GM12873 (cell line): ENCODE data around the gene CEP57L1.
A peak's percentile ranks its signal among the peaks of the same experiment; 100 is the strongest.

Source experiments
- TF ChIP-seq, protein P1 (sequence below): IDR thresholded peaks from 2 replicates; pipeline ENCODE4 v1.5.1; 2012; ENCODE audit warnings: low read depth, mild to moderate bottlenecking, moderate library complexity, low read length, control low read depth; ENCODE audit not compliant: insufficient read depth; ENCODE audit errors: missing control alignments

The CEP57L1 gene

DNA sequence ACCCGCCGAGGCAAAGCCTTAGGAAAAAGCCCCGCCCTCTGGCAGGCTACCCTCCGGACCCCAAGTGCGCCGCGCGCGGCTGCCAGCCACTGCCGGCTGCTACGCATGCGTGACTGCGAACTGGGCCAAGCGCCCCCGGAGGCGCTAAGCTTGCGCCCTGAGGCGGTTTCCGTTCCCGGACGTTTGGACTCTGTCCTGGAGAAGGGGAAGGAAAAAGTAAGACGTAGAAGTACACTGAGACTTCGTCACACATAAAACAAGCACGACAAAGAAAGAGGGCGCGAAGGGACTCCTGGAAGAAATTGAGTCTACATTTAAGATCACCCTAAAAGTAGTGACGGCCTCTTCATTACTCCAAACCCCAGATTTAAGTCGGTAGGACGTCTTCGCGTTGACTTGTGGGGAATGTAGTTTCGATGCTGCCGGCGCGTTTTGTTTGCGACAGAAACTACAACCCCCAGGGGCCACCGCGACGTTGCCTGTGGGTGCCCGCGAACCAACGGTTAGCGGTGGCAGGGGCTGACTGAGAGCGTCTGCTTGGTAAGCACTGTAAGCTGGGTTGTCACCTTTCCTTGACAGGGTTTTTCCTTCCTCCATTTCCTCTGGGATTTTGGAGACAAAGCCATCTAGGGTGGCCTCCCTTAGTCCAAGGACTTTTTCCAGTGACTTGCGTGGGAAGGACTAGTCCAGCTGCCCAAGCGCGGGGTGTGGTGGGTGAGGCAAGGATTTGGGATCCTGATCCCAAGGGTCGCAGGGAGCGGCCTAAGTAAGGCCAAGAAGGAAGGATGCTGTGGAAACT lies at the start of gene CEP57L1:
Gene CEP57L1 (plus strand): TSS at position 472 of the 799 bp plus-strand sequence. CDS start 49,715 bp downstream, outside the sequence.
- TF ChIP-seq, protein P1, sequence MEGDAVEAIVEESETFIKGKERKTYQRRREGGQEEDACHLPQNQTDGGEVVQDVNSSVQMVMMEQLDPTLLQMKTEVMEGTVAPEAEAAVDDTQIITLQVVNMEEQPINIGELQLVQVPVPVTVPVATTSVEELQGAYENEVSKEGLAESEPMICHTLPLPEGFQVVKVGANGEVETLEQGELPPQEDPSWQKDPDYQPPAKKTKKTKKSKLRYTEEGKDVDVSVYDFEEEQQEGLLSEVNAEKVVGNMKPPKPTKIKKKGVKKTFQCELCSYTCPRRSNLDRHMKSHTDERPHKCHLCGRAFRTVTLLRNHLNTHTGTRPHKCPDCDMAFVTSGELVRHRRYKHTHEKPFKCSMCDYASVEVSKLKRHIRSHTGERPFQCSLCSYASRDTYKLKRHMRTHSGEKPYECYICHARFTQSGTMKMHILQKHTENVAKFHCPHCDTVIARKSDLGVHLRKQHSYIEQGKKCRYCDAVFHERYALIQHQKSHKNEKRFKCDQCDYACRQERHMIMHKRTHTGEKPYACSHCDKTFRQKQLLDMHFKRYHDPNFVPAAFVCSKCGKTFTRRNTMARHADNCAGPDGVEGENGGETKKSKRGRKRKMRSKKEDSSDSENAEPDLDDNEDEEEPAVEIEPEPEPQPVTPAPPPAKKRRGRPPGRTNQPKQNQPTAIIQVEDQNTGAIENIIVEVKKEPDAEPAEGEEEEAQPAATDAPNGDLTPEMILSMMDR = peak; percentile 21

DNA sequence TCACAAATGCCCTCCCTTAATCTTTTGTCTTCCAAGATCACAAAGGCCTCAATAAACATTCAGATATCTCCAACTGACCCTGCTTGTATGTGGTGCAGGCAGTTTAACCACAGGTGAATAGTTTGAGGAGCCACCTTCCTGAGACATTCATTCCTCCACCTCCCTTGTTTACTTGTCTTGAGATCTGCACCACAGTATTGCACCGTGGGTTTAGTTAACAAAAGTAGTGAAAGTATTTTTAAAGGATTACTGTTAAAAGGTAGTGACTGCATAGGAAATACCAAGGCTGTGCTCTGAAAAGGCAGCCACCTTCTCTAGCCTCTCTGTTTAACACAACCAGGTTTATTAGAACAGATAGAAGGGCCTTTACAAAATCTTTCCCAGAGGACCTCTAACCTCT lies 47.1 kb upstream of the CEP57L1 start:
- TF ChIP-seq, protein P1 = no peak

DNA sequence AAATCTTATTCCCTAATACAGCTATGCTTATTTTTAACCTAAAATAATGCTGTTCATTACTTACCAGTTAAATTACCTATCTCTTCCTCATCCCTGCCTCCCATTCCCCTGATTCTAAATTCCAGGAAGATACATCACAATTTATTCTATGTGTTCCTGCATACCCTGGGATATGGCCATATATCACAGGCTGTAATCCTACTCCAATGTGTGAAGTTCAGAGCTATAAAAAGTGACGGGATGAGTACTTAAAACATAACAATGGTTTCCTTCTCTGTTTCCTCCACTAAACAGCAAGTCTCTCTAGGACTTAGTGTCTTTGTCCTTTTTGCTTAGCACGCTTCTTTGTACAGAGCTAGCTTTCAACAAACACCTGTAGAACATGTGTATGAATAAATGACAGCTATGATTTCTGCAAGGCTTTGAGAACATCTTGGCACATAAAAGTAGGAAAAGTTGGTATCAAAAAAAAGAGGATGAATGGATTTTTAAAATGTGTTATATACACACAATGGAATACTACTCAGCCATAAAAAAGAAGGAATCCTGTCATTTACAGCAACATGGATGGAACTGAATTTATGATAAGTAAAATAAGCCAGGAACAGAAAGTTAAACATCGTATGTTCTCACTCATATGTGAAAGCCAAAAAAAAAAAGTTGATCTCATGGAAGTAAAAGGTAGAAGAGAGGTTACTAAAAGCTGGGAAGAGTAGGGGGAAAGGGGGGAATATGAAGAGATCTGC lies 46.5 kb upstream of the CEP57L1 start:
- TF ChIP-seq, protein P1 = no peak

DNA sequence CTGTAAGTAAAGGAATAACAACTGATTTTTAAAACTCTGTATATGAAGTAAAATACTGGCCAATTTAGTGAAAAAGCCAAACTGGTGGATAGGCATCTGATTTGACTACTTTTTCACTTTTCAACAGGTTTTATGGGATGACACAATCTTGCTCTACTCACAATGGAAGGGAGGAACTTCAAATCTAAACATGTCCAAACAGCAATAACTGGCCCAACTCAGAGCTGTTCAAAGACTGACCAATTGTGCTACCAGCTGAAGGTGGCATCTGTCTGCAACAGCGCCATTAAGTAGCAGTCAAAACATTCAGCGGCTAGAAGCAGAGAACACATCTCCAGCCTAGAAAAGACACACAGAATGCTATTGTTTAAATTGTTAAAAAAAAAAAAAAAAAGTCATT lies 45.3 kb upstream of the CEP57L1 start:
- TF ChIP-seq, protein P1 = no peak

DNA sequence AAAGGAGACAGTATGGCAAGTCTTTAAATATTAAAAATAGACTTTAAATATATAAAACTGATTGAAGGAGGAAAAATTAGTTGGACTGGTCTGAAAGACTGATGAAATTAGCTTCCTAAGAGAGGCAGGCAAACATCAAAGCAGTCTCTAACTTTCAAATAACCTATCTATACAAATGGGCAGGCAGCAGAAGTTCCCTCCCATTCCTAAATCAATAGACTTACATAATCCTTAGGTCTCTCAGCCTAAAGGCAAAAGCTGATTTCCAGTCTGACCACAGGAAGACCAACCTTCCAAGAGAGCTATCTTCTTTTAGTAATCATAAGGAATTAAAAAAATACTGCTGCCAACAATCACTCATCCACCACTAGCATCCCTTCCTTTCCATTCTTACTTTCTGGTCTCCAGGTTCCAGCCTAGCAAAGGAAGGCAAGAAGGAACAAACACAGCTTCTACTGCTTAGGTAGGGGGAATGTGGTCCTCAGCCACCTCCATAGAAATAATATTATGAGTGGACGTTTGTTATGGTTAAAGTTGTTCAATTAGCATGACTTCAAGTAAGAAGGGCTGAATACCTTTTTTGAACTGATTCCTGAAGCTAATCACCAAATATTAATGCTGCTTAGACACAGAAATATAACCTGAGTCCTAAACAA lies 44.7 kb upstream of the CEP57L1 start:
- TF ChIP-seq, protein P1 = no peak

DNA sequence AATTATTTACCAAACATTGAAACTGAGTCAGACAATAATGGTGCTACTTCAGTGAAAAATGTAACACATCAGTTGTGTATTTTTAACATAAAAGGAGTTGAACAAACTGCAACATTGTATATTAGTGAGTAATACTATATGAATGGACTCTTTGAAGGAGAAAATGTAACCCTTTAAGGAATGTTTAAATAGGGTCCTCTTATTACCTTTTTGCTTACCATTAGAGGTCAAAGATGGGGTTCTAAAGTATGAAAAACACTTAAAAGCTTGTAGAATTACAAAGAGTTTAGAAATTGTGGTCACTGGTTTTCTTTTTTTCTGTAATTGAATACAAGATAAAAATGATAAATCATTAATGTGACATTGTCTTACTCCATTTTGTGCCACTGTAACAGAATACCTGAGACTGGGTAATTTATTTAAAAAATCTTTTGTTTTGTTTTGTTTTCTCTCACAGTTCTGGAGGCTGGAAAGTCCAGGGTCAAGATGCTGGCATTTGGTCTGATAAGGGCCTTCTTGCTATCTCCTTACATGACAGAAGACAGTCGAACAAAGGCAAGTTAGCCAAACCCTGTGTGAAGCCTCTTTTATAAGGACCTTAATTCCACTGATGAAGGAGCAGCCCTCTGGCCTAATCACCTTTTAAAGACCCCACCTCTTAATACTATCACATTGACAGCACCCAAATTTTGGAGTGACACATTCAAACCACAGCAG lies 43.8 kb upstream of the CEP57L1 start:
- TF ChIP-seq, protein P1 = no peak
